Subcutaneous abdominal adipose tissue (tissue), 5 donors: ENCODE measurements around the gene SSNA1.
"Not testable (repeated sequence)": the region's sequence is repeated elsewhere in the genome, so short reads cannot be mapped to it uniquely, and the experiment has no call there.

ENCODE experiments used
- H3K27ac ChIP-seq: one replicate; pipeline ENCODE4 v1.7.0; 2013; ENCODE audit warnings: low read depth, mild to moderate bottlenecking, inconsistent platforms, low read length, moderate library complexity
- H3K27me3 ChIP-seq, 5 donors: one replicate each; pipeline ENCODE4 v1.7.0; 2013; ENCODE audit warnings: low read length in 5 of 5, inconsistent platforms in 1 of 5; ENCODE audit not compliant: control insufficient read depth in 5 of 5, insufficient read depth in 4 of 5
- H3K36me3 ChIP-seq, 5 donors: one replicate each; pipeline ENCODE4 v1.7.0; 2013; ENCODE audit warnings: low read length in 5 of 5; ENCODE audit not compliant: control insufficient read depth in 5 of 5, insufficient read depth in 5 of 5
- H3K4me1 ChIP-seq, 5 donors: one replicate each; pipeline ENCODE4 v1.7.0; 2013; ENCODE audit warnings: low read length in 5 of 5, mild to moderate bottlenecking in 3 of 5, moderate library complexity in 1 of 5; ENCODE audit not compliant: control insufficient read depth in 5 of 5, insufficient read depth in 5 of 5
- H3K4me3 ChIP-seq, 5 donors: one replicate each; pipeline ENCODE4 v1.7.0; 2013; ENCODE audit warnings: low read length in 5 of 5, low read depth in 1 of 5
- H3K9ac ChIP-seq, 5 donors: one replicate each; pipeline ENCODE4 v1.7.0; 2013; ENCODE audit warnings: low read length in 5 of 5, mild to moderate bottlenecking in 4 of 5, moderate library complexity in 3 of 5
- H3K9me3 ChIP-seq, 5 donors: one replicate each; pipeline ENCODE4 v1.7.0; 2013; ENCODE audit warnings: low read length in 5 of 5; ENCODE audit not compliant: control insufficient read depth in 5 of 5
- donor health status: healthy.
- donor health status: healthy.
- donor health status: healthy.
- donor health status: healthy.
- donor health status: healthy.

SSNA1 gene

GRCh38 chr9:137237759-137238726, 49.6 kb downstream of the SSNA1 start:
- H3K27ac ChIP-seq = no peak overlapping the region
- peaks cover 0 to 12% (median 11%) of the 10 kb centered on the region in 5 donors for H3K36me3 ChIP-seq
- peaks cover 16 to 21% (median 19%) of the 10 kb centered on the region in 5 donors for H3K27me3 ChIP-seq
- no peaks in the 10 kb centered on the region for H3K9me3 ChIP-seq
- H3K4me3 ChIP-seq = no peak overlapping the region
- peaks cover 8 to 52% (median 36%) of the 10 kb centered on the region in 5 donors for H3K4me1 ChIP-seq
- no peak overlapping the region for H3K9ac ChIP-seq

DNA sequence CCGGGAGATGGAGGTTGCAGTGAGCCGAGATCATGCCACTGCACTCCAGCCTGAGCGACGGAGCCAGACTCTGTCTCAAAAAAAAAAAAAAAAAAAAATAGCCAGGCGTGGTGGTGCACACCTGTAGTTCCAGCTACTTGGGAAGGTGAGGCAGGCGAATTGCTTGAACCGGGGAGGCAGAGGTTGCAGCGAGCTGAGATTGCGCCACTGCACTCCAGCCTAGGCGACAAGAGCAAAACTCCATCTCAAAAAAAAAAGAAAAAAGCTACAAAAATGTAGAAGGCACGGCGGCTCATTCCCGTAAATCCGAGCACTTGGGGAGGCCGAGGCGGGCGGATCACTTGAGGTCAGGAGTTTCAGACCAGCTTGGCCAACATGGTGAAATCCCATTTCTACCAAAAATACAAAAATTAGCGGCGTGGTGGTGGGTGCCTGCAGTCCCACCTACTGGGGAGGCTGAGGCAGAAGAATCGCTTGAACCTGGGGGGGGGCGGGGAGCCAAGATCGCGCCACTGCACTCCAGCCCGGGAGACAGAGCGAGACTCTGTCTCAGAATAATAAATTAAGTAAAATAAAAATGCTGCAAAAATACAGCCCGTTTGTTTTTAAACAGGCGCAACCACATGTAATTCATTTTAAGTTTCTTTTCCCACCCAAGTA, 51.2 kb downstream of the SSNA1 start:
- Histone ChIP-seq H3K27me3 (peaks cover 7 to 11% (median 8%) of the 10 kb centered on the region in 5 donors), H3K9ac (peak overlapping the region in 4 of 5 donors; percentile 65 to 81 (median 71)), H3K36me3 (peaks cover 0 to 21% (median 19%) of the 10 kb centered on the region in 5 donors), H3K4me3 (peak overlapping the region; percentile 22 to 77 (median 67)), H3K4me1 (peaks cover 8 to 65% (median 43%) of the 10 kb centered on the region in 5 donors), H3K27ac (peak overlapping the region; percentile 86)
- not testable (repeated sequence) for H3K9me3 ChIP-seq
